Fibroblast of mammary gland (primary cell): ENCODE data around the gene LRMDA.

Experiments
- DNase-seq: peaks from one replicate; pipeline ENCODE4 v3.0.0-alpha.2; 2010; ENCODE audit warnings: low read depth
- H3K4me3 ChIP-seq: 2 replicates; pipeline ENCODE4 v1.5.1; 2011; ENCODE audit warnings: low read depth, mild to moderate bottlenecking, low read length, moderate library complexity; ENCODE audit not compliant: control insufficient read depth
- TF ChIP-seq, protein P1 (sequence below): conservative IDR thresholded peaks from 2 replicates; pipeline ENCODE4 v1.5.1; 2011; ENCODE audit warnings: low read depth, low read length, inconsistent platforms; ENCODE audit not compliant: control insufficient read depth, insufficient read depth

LRMDA gene

GRCh38 chr10:75542084-75542483 lies 110.7 kb downstream of the LRMDA start:
- TF ChIP-seq, protein P1, sequence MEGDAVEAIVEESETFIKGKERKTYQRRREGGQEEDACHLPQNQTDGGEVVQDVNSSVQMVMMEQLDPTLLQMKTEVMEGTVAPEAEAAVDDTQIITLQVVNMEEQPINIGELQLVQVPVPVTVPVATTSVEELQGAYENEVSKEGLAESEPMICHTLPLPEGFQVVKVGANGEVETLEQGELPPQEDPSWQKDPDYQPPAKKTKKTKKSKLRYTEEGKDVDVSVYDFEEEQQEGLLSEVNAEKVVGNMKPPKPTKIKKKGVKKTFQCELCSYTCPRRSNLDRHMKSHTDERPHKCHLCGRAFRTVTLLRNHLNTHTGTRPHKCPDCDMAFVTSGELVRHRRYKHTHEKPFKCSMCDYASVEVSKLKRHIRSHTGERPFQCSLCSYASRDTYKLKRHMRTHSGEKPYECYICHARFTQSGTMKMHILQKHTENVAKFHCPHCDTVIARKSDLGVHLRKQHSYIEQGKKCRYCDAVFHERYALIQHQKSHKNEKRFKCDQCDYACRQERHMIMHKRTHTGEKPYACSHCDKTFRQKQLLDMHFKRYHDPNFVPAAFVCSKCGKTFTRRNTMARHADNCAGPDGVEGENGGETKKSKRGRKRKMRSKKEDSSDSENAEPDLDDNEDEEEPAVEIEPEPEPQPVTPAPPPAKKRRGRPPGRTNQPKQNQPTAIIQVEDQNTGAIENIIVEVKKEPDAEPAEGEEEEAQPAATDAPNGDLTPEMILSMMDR, result no peak
- DNase-seq, result peak; percentile 59
- no peak overlapping the region for H3K4me3 ChIP-seq

- TF ChIP-seq, protein P1, result no peak
- peak; percentile 94 for DNase-seq
- H3K4me3 ChIP-seq, result no peak overlapping the region
Observed at GRCh38 chr10:75542906-75543305, 111.5 kb downstream of the LRMDA start.

- peak; percentile 40 for DNase-seq
- no peak overlapping the region for H3K4me3 ChIP-seq
- TF ChIP-seq, protein P1, result no peak
Observed at GRCh38 chr10:75544386-75544785, 113.0 kb downstream of the LRMDA start.

DNA sequence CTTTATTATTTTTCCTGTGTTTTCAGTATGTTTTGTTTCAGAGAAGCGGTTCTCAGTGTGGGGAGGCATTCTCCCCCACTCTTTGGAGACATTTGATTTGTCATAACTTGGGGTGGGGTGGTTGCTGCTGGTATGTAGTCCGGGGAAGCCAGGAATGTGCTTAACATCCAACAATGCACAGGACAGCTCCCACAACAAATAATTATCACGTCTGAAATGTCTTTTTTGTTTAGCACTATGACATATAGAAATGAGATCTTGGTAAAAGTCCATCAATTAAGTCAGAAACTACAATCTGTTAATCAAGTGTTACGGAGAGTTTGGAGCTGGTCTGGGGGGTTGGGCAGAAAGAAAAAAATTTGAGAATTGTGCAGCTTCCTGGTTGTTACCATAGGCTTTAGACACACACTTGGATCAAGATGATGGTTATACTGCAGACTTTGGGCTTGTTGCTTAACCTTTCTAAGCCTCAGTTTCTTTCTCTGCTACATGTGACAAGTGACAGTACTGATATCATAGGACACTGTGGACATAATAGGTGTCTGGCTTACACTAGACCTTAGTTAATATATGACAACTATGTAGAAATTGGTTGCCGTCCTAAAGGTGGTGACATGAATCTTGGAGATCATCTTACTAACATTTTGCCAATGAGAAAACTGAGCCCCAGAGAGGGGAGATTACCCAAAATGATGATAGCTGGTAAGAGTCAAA lies 113.7 kb downstream of the LRMDA start:
- TF ChIP-seq, protein P1, result no peak
- H3K4me3 ChIP-seq, result no peak overlapping the region
- DNase-seq, result no peak

- no peak for DNase-seq
- TF ChIP-seq, protein P1, result no peak
- H3K4me3 ChIP-seq, result no peak overlapping the region
Observed at GRCh38 chr10:75546004-75546403, 114.6 kb downstream of the LRMDA start.

- DNase-seq, result peak; percentile 78
- H3K4me3 ChIP-seq, result no peak overlapping the region
- TF ChIP-seq, protein P1, result no peak
Observed at GRCh38 chr10:75547391-75548298, 116.2 kb downstream of the LRMDA start.
